Right renal cortex interstitium (tissue), 3 donors: Measurements from ENCODE around the gene SH3GLB2. TPM values are rescaled to one million over a fixed set of nuclear protein-coding genes. Genes with fewer than 3 reads are reported as not detected.

ENCODE experiments used
- DNase-seq, 3 donors: peaks; one replicate each; pipeline ENCODE4 v3.0.0-alpha.2; 2013; ENCODE audit warnings: low read depth in 3 of 3, low spot score in 2 of 3
- polyA plus RNA-seq, 3 donors: library from polyadenylated mRNA; unstranded; fragments of 120-200 nt; gene quantifications; one replicate each; pipeline ENCODE4 v1.2.1, GENCODE V29; 2013; ENCODE audit not compliant: insufficient read length in 3 of 3

Gene SH3GLB2
- polyA plus RNA-seq, 3 donors, result 94.9 to 104 (median 102) TPM

- no peak for DNase-seq
Measured at GRCh38 chr9:129023036-129023907, 4.9 kb downstream of the SH3GLB2 start.

- no peak for DNase-seq
Measured at GRCh38 chr9:129022037-129022436, 6.1 kb downstream of the SH3GLB2 start.

GRCh38 chr9:129021091-129021490 is 7.0 kb downstream of the SH3GLB2 start:
- no peak for DNase-seq

DNA sequence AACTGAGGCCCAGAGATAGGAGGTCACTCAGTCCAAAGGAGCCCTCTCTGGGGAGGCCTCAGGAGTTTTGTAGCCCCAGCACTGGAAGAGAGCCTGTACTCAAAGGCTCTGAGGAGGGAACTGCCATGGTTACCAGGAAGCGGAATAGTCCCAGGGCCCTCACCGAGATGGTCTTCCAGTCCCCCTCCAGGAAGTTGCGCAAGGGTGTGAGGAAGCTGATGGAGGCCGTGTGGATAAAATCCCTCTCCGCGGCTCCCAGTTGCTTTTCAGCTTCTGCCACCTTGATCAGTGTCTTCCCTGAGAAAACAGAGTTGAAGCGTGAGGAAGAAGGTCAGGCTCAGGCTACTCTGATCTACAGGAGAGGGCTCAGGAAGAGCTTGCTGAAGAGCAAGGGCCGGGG is 13.5 kb downstream of the SH3GLB2 start:
- no peak for DNase-seq

- DNase-seq, result no peak
Measured at GRCh38 chr9:129014124-129014523, 14.0 kb downstream of the SH3GLB2 start.

DNA sequence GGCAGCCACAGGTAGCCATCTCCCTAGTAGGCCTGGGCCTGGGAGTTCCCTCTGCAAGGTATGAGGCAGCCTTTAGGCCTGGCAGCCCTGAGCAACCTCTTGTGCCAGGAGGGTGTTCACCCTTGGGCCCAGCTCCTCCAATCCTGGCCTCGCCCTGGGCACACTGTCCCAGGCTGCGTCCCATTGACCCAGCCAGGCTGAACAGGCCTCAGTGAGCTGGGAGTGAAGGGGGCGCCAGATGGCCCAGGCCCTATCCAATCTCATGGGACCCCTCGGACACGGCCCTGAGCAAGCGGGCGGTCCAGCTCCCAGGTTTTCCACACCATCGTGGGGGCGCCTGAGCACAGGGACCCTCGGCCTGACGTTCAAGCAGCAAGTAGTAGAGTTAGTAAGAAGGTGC is 14.5 kb downstream of the SH3GLB2 start:
- no peak for DNase-seq

GRCh38 chr9:129012893-129013448 is 15.2 kb downstream of the SH3GLB2 start:
- no peak for DNase-seq

DNA sequence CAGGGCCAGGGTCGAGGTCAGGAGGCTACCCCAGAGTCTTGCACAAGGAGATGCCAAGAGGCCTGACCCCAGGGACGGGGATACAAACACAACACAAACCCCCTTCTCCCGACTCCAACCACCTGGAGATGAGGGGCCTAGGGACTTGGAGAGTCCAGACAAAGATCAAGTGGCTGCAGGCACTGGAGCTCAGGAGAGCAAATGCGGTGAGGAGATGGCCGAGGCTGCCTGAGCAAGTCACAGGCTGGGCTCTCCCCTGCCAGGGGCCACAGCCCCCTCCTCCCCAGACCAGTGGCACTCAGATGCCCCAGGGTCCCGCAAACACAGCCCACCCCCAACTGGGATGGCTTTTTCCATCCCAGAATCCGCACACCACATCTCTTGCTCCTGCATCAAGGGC is 15.8 kb downstream of the SH3GLB2 start:
- no peak for DNase-seq

- no peak for DNase-seq
Measured at GRCh38 chr9:129011761-129012181, 16.4 kb downstream of the SH3GLB2 start.

- DNase-seq, result no peak
Measured at GRCh38 chr9:129011170-129011569, 17.0 kb downstream of the SH3GLB2 start.

- DNase-seq, result no peak
Measured at GRCh38 chr9:129010267-129010975, 17.7 kb downstream of the SH3GLB2 start.

DNA sequence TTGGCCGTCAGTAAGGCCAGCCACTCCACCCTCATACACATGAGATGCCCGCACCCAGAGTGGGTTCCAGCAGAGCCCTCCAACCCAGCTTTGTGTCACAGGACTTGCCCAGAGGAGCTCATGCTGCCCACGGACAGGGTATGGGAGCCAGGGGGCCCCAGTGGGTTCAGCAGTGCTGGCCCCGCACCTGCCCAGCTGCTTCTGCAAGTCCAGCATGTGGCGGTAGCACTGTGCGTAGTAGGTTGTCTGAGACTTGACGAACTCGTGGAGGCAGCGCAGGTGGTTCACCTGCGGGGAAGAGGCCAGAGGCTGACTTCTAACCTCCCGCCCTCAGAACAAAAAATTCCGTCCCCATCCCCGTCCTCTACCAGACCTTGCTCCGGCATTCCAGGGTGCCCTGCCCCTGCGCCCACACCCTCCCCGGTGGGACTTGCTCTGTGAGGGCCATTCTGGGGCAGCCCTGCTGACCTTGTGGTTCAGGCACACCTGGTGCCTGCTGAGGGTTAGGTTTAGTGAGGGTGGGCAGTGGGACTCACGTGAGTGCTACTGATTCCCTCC is 18.5 kb downstream of the SH3GLB2 start:
- DNase-seq, result no peak

GRCh38 chr9:129008986-129009583 is 19.0 kb downstream of the SH3GLB2 start:
- no peak for DNase-seq

- DNase-seq, result no peak
Measured at GRCh38 chr9:129008469-129008965, 19.6 kb downstream of the SH3GLB2 start.

GRCh38 chr9:129007766-129008468 is 20.2 kb downstream of the SH3GLB2 start:
- no peak for DNase-seq

GRCh38 chr9:129007035-129007765 is 20.9 kb downstream of the SH3GLB2 start:
- DNase-seq, result no peak

DNA sequence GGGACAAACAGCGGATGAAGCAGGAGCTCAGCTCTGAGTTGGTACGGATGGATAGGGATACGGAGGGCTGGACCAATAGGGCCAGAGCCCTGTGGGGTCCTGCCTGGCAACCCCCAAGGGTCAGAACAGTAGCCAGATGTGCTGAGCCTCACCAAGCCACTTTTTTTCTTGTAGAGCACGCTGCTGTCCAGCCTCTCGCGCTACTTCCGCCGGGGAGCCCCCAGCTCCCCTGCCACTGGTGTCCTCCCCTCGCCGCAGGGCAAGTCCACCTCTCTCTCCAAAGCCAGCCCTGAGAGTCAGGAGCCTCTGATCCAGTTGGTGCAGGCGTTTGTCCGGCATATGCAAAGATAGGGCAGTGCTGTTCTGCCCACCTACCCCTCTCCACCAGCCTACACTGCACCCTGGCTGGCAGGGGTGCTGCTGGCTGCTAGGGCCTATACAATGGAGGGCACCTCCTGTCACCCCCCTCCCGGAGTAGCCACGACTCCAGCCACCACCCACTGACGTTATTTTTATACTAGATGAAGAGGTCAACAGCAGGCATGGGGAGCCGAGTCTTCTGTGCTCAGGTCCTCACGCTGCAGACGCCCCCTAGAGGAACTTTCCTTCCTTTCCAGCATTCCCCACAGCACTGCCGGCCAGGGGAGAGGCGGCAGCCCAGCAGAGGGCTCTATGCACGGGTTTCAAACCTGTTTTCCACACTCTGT is 21.6 kb downstream of the SH3GLB2 start:
- DNase-seq, result peak in 1 of 3 donors; percentile 51

- no peak for DNase-seq
Measured at GRCh38 chr9:129005336-129005997, 22.7 kb downstream of the SH3GLB2 start.
